HCT116 (cell line): ENCODE measurements around the gene THAP2. TPM values are rescaled to one million over a fixed set of nuclear protein-coding genes. Genes with fewer than 3 reads are reported as not detected.
"Not testable (repeated sequence)": the region's sequence is repeated elsewhere in the genome, so short reads cannot be mapped to it uniquely, and the experiment has no call there.

Experiments
- ATAC-seq: fragments of 200-7000 bp; cut with Tn5 transposase; 2 replicates; pipeline ENCODE4 v1.9.1; 2020; ENCODE audit warnings: mild to moderate bottlenecking, moderate library complexity
- BruUV-seq: library from RNA; stranded (reverse); fragments of 400-500 nt; replicated peaks from 2 replicates; lab custom pipeline; 2021; lab: Mats Ljungman, UMichigan
- CTCF ChIA-PET: fragments of 300-600 bp; sonication (Branson Sonifier 250); formaldehyde crosslinking; loops from one replicate; lab custom pipeline; 2021; ENCODE audit warnings: antibody characterized with exemption; lab: Charles Lee
- POLR2A ChIA-PET: fragments of 300-600, 350-600 bp; sonication (Branson Sonifier 250); formaldehyde crosslinking; loops from one replicate; lab custom pipeline; 2021; ENCODE audit warnings: antibody characterized with exemption; lab: Charles Lee
- RAD21 ChIA-PET, 2 experiments: fragments of 300-600 bp; sonication (Branson Sonifier 250); formaldehyde crosslinking; loops; one replicate each; lab custom pipeline; 2023; ENCODE audit warnings: low total read pairs in 2 of 2; ENCODE audit not compliant: uncharacterized antibody in 2 of 2, unreplicated experiment in 2 of 2, low non-redundant PET in 1 of 2; lab: Charles Lee
- DNase-seq: peaks from one replicate; pipeline ENCODE4 v3.0.0-alpha.2; 2010; ENCODE audit warnings: low read depth, low spot score
- H2AFZ ChIP-seq: fragments of 200-600 bp; shearing (Covaris generic), sonication (generic); 2 replicates; pipeline ENCODE4 v1.6.1; 2017; ENCODE audit warnings: low read depth, mixed run types, mixed read lengths, antibody characterized with exemption, low read length; ENCODE audit not compliant: poor library complexity, severe bottlenecking
- H3K27ac ChIP-seq: 2 replicates; pipeline ENCODE4 v1.5.1; 2012; ENCODE audit warnings: low read depth, low read length
- H3K27me3 ChIP-seq: fragments of 200-600 bp; sonication (generic); 2 replicates; pipeline ENCODE4 v1.6.1; 2016; ENCODE audit warnings: mixed run types, low read length, mixed read lengths; ENCODE audit not compliant: insufficient read depth
- H3K36me3 ChIP-seq, 2 experiments: fragments of 200-500 bp in 1 of 2; fragments of 200-600 bp in 1 of 2; sonication (Bioruptor generic) in 1 of 2; sonication (generic) in 1 of 2; 2 replicates each; pipeline versions ENCODE4 v1.5.1 to v1.6.1; 2014 to 2016; ENCODE audit warnings: low read length in 2 of 2, inconsistent platforms in 1 of 2, mixed read lengths in 1 of 2, mixed run types in 1 of 2; ENCODE audit not compliant: insufficient read depth in 2 of 2, control insufficient read depth in 1 of 2
- H3K4me1 ChIP-seq, 2 experiments: fragments of 200-600 bp in 1 of 2; sonication (generic) in 1 of 2; 2 replicates each; pipeline versions ENCODE4 v1.5.1 to v1.6.1; 2012 to 2017; ENCODE audit warnings: low read length in 2 of 2, inconsistent platforms in 1 of 2, mild to moderate bottlenecking in 1 of 2, mixed read lengths in 1 of 2, mixed run types in 1 of 2, moderate library complexity in 1 of 2; ENCODE audit not compliant: insufficient read depth in 2 of 2, control insufficient read depth in 1 of 2
- H3K4me2 ChIP-seq: fragments of 200-600 bp; sonication (generic); 2 replicates; pipeline ENCODE4 v1.6.1; 2017; ENCODE audit warnings: mixed run types, low read length, mixed read lengths
- H3K4me3 ChIP-seq, 2 experiments: fragments of 200-600 bp in 1 of 2; sonication (generic) in 1 of 2; replicated peaks in 1 of 2; 2 replicates each; pipeline ENCODE4 v1.5.1; 2011 to 2016; ENCODE audit warnings: low read length in 2 of 2, control low read depth in 1 of 2, low read depth in 1 of 2, mild to moderate bottlenecking in 1 of 2, mixed read lengths in 1 of 2, mixed run types in 1 of 2
- H3K79me2 ChIP-seq: fragments of 200-600 bp; sonication (generic); 2 replicates; pipeline ENCODE4 v1.6.1; 2017; ENCODE audit warnings: mild to moderate bottlenecking, mixed run types, low read length, moderate library complexity, mixed read lengths; ENCODE audit not compliant: insufficient read depth
- H3K9ac ChIP-seq: fragments of 200-600 bp; sonication (generic); 2 replicates; pipeline ENCODE4 v1.6.1; 2016; ENCODE audit warnings: low read length, mixed read lengths
- H3K9me2 ChIP-seq: fragments of 200-600 bp; sonication (generic), shearing (Covaris generic); 2 replicates; pipeline ENCODE4 v1.6.1; 2017; ENCODE audit warnings: mixed run types, mild to moderate bottlenecking, moderate library complexity; ENCODE audit not compliant: insufficient read depth
- H3K9me3 ChIP-seq, 2 experiments: fragments of 200-500 bp in 1 of 2; fragments of 200-600 bp in 1 of 2; sonication (Bioruptor generic) in 1 of 2; sonication (generic) in 1 of 2; 2 replicates each; pipeline ENCODE4 v1.6.1; 2014 to 2017; ENCODE audit warnings: low read length in 2 of 2, mixed read lengths in 2 of 2, inconsistent platforms in 1 of 2, low read depth in 1 of 2, mild to moderate bottlenecking in 1 of 2, mixed run types in 1 of 2, moderate library complexity in 1 of 2; ENCODE audit not compliant: control insufficient read depth in 1 of 2, insufficient read depth in 1 of 2
- H4K20me1 ChIP-seq: fragments of 200-600 bp; sonication (generic), shearing (Covaris generic); 2 replicates; pipeline ENCODE4 v1.6.1; 2017; ENCODE audit warnings: mixed run types, mild to moderate bottlenecking, moderate library complexity; ENCODE audit not compliant: insufficient read depth
- CBX3 ChIP-seq: IDR thresholded peaks from 2 replicates; pipeline ENCODE4 v1.6.1; 2012; ENCODE audit warnings: low read depth
- CEBPB ChIP-seq: IDR thresholded peaks from 2 replicates; pipeline ENCODE4 v1.6.1; 2012; ENCODE audit warnings: low read depth
- EZH2 ChIP-seq: fragments of 200-600 bp; sonication (generic); IDR thresholded peaks from 2 replicates; pipeline ENCODE4 v1.6.1; 2017; ENCODE audit warnings: antibody characterized with exemption, mixed run types
- EZH2phosphoT487 ChIP-seq: fragments of 200-600 bp; IDR thresholded peaks from 2 replicates; pipeline ENCODE4 v1.6.1; 2018; ENCODE audit warnings: antibody characterized with exemption, borderline replicate concordance
- FOSL1 ChIP-seq: IDR thresholded peaks from 2 replicates; pipeline ENCODE4 v1.6.1; 2012; ENCODE audit warnings: low read depth
- JUND ChIP-seq: IDR thresholded peaks from 2 replicates; pipeline ENCODE4 v1.6.1; 2012
- RAD21 ChIP-seq: IDR thresholded peaks from 2 replicates; pipeline ENCODE4 v1.6.1; 2012; ENCODE audit warnings: low read depth, mild to moderate bottlenecking
- TCF7L2 ChIP-seq: IDR thresholded peaks from 2 replicates; pipeline ENCODE4 v1.7.0; 2011; ENCODE audit warnings: borderline replicate concordance, inconsistent platforms; ENCODE audit not compliant: insufficient read depth, insufficient read length; ENCODE audit errors: extremely low read depth
- intact Hi-C: fragments of 100-400 bp; cut with micrococcal nuclease; formaldehyde crosslinking; loops from 2 replicates; pipeline ENCODE4 v1.10.0; 2022
- total RNA-seq: library from RNA; stranded (reverse); gene quantifications from one replicate; pipeline ENCODE4 v1.2.1, GENCODE V29; 2021; ENCODE audit not compliant: unreplicated experiment
- TF ChIP-seq, protein P1 (sequence below): IDR thresholded peaks from 2 replicates; pipeline ENCODE4 v1.6.1; 2012
- TF ChIP-seq, protein P2 (sequence below): IDR thresholded peaks from 2 replicates; pipeline ENCODE4 v1.6.1; 2011; ENCODE audit warnings: mild to moderate bottlenecking, low read length, moderate library complexity; ENCODE audit not compliant: insufficient replicate concordance; ENCODE audit errors: extremely low read depth

The THAP2 gene
- total RNA-seq, 1 experiment from 2014 or later, result 3.7 TPM

DNA sequence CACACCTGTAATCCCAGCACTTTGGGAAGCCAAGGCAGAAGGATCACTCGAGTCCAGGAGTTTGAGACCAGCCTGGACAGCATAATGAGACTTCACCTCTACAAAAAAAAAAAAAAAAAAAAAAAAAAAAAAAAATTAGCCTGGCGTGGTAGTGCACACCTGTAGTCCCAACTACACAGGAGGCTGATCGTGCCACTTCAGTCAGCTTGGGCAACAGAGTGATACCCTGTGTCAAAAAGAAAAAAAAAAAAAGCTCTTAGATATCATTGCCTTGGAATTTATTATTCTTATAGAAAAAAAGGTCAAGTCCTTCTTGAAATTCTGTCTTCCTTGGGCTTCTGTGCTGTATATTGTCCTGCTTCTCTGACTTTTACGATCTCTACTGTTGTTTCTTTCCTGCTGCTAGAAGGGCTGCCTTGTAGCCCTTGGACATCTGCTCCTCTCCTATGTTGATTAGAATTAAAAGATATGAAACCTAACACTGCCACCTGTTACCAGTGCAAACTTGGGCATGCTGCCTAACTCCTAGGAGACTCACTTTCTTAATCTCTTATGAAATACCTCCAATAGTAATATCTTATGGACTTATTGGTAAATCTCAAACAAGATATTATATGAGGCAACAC lies 27.5 kb downstream of the THAP2 start:
- Histone ChIP-seq H2AFZ (no peak overlapping the region), H3K36me3 (no peaks in the 10 kb centered on the region), H3K27me3 (no peaks in the 10 kb centered on the region), H3K4me1 (no peaks in the 10 kb centered on the region; a peak in 1 of 4 replicates), H3K27ac (no peak overlapping the region), H3K79me2 (no peaks in the 10 kb centered on the region), H4K20me1 (no peaks in the 10 kb centered on the region), H3K9me3 (no peaks in the 10 kb centered on the region), H3K9me2 (no peaks in the 10 kb centered on the region), H3K4me3 (no peak overlapping the region), H3K4me2 (no peak overlapping the region), H3K9ac (no peak overlapping the region)
- CTCF ChIA-PET, result no interaction called here
- TF ChIP-seq, protein P1, sequence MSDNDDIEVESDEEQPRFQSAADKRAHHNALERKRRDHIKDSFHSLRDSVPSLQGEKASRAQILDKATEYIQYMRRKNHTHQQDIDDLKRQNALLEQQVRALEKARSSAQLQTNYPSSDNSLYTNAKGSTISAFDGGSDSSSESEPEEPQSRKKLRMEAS, result no peak
- TF ChIP-seq CEBPB (no peak), FOSL1 (no peak)
- intact Hi-C loops, result no loop called here
- POLR2A ChIA-PET, result no interaction called here
- no peak for ATAC-seq
- RAD21 ChIA-PET, result no interaction called here
- BruUV-seq, result no TSS peak
- DNase-seq, result no peak

DNA sequence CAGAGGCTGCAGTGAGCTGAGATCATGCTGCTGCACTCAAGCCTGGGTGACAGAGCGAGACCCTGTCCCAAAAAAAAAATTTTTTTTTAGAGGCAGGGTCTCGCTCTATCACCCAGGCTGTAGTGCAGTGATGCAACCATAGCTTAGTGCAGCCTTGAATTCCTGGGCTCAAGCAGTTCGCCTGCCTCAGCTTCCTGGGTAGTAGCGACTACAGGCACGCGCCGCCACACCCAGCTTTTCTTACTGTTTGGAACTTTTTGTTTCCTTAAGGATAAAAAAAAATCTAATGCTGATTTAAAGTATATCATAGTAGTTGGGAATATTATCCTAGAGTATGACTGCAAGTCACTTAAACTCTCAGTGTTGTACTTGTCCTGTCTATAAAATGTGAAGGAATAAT lies 29.0 kb downstream of the THAP2 start:
- no peak overlapping the region for H2AFZ ChIP-seq
- CTCF ChIA-PET, result no interaction called here
- H3K36me3 ChIP-seq, result peaks cover 0 to 4% of the 10 kb centered on the region in 2 experiments; a peak in 2 of 4 replicates
- DNase-seq (no peak), ATAC-seq (no peak)
- intact Hi-C loops, result no loop called here
- no peaks in the 10 kb centered on the region for H3K79me2 ChIP-seq
- no peaks in the 10 kb centered on the region for H3K9me3 ChIP-seq
- no peak for TF ChIP-seq RAD21
- no peak for TF ChIP-seq CBX3
- TF ChIP-seq, protein P2, sequence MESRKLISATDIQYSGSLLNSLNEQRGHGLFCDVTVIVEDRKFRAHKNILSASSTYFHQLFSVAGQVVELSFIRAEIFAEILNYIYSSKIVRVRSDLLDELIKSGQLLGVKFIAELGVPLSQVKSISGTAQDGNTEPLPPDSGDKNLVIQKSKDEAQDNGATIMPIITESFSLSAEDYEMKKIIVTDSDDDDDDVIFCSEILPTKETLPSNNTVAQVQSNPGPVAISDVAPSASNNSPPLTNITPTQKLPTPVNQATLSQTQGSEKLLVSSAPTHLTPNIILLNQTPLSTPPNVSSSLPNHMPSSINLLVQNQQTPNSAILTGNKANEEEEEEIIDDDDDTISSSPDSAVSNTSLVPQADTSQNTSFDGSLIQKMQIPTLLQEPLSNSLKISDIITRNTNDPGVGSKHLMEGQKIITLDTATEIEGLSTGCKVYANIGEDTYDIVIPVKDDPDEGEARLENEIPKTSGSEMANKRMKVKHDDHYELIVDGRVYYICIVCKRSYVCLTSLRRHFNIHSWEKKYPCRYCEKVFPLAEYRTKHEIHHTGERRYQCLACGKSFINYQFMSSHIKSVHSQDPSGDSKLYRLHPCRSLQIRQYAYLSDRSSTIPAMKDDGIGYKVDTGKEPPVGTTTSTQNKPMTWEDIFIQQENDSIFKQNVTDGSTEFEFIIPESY, result no peak
- no peak for TF ChIP-seq EZH2
- TF ChIP-seq EZH2phosphoT487, result no peak
- no peak for TF ChIP-seq JUND
- TF ChIP-seq TCF7L2, result no peak
- TF ChIP-seq, protein P1, result no peak
- H4K20me1 ChIP-seq, result no peaks in the 10 kb centered on the region
- BruUV-seq, result no TSS peak
- POLR2A ChIA-PET, result no interaction called here
- no peaks in the 10 kb centered on the region for H3K9me2 ChIP-seq
- no peak overlapping the region for H3K4me3 ChIP-seq
- no peaks in the 10 kb centered on the region for H3K4me1 ChIP-seq
- no peaks in the 10 kb centered on the region for H3K27me3 ChIP-seq
- no peak overlapping the region for H3K4me2 ChIP-seq
- H3K9ac ChIP-seq, result no peak overlapping the region
- no peak overlapping the region for H3K27ac ChIP-seq
- RAD21 ChIA-PET, result no interaction called here

DNA sequence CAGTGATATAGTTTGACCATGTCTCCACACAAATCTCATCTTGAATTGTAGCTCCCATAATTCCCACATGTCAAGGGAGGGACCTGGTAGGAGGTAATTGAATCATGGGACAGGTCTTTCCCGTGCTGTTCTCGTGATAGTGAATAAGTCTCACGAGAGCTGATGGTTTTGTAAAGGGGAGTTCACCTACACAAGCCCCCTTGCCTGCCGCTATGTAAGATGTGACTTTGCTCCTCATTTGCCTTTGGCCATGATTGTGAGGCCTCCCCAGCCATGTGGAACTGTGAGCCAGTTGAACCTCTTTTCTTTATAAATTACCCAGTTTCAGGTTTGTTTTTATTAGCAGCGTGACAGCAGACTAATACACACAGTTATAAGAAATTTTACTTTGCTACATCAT lies 29.6 kb downstream of the THAP2 start:
- H3K27me3 ChIP-seq, H3K9me2 ChIP-seq, BruUV-seq, H2AFZ ChIP-seq, H4K20me1 ChIP-seq, H3K27ac ChIP-seq, H3K4me3 ChIP-seq, H3K36me3 ChIP-seq, POLR2A ChIA-PET, ATAC-seq, H3K9me3 ChIP-seq, H3K79me2 ChIP-seq, RAD21 ChIA-PET, CTCF ChIA-PET, H3K4me2 ChIP-seq, intact Hi-C loops, DNase-seq, H3K9ac ChIP-seq, H3K4me1 ChIP-seq: not testable (repeated sequence)
